Ishikawa (cell line): ENCODE measurements around the gene ASPM.

ENCODE experiments used
- FOXM1 ChIP-seq: IDR thresholded peaks from 2 replicates; pipeline ENCODE4 v1.6.1; 2012; ENCODE audit warnings: low read depth, borderline replicate concordance
- MAX ChIP-seq: IDR thresholded peaks from 2 replicates; pipeline ENCODE4 v1.6.1; 2012
- USF1 ChIP-seq: IDR thresholded peaks from 2 replicates; pipeline ENCODE4 v1.6.1; 2012

- no peak for TF ChIP-seq USF1
- TF ChIP-seq FOXM1: no peak
- no peak for TF ChIP-seq MAX
Observed at GRCh38 chr1:197170538-197170937, 24.1 kb upstream of the ASPM start.
